GM06990 (cell line): Measurements from ENCODE around the gene CSTF2T.

Source experiments
- DNase-seq: peaks from one replicate; pipeline ENCODE4 v3.0.0-alpha.2; 2011; ENCODE audit not compliant: insufficient read length; ENCODE audit errors: extremely low read depth
- H3K27me3 ChIP-seq: replicated peaks from 2 replicates; pipeline ENCODE4 v1.6.0; 2011; ENCODE audit warnings: low read length; ENCODE audit not compliant: control insufficient read depth, insufficient read depth
- H3K36me3 ChIP-seq: 2 replicates; pipeline ENCODE4 v1.5.1; 2011; ENCODE audit warnings: low read length; ENCODE audit not compliant: control insufficient read depth, insufficient read depth
- H3K4me3 ChIP-seq: replicated peaks from 2 replicates; pipeline ENCODE4 v1.5.1; 2011; ENCODE audit warnings: low read depth, mild to moderate bottlenecking, control low read depth, low read length
- CTCF ChIP-seq: IDR thresholded peaks from 2 replicates; pipeline ENCODE4 v1.5.1; 2011; ENCODE audit warnings: low read length, control low read depth, mild to moderate bottlenecking, inconsistent platforms; ENCODE audit not compliant: insufficient read depth, poor library complexity, severe bottlenecking

CSTF2T gene

GRCh38 chr10:51685768-51686167 is 13.6 kb downstream of the CSTF2T start:
- Histone ChIP-seq H3K36me3 (no peaks in the 10 kb centered on the region), H3K4me3 (no peak overlapping the region), H3K27me3 (no peaks in the 10 kb centered on the region)
- no peak for DNase-seq
- TF ChIP-seq CTCF = no peak

GRCh38 chr10:51683031-51683691 is 16.2 kb downstream of the CSTF2T start:
- H3K36me3 ChIP-seq = no peaks in the 10 kb centered on the region
- DNase-seq = no peak
- no peak for TF ChIP-seq CTCF
- H3K27me3 ChIP-seq = no peaks in the 10 kb centered on the region
- no peak overlapping the region for H3K4me3 ChIP-seq

- TF ChIP-seq CTCF = no peak
- Histone ChIP-seq H3K36me3 (no peaks in the 10 kb centered on the region), H3K4me3 (no peak overlapping the region), H3K27me3 (no peaks in the 10 kb centered on the region)
- DNase-seq = no peak
Measured at GRCh38 chr10:51679841-51680240, 19.6 kb downstream of the CSTF2T start.

- no peak for TF ChIP-seq CTCF
- DNase-seq = no peak
Measured at GRCh38 chr10:51675088-51675487, 24.3 kb downstream of the CSTF2T start.

GRCh38 chr10:51672039-51672535 is 27.3 kb downstream of the CSTF2T start:
- DNase-seq = no peak
- no peaks in the 10 kb centered on the region for H3K36me3 ChIP-seq
- no peaks in the 10 kb centered on the region for H3K27me3 ChIP-seq
- no peak for TF ChIP-seq CTCF
- H3K4me3 ChIP-seq = no peak overlapping the region

More at GRCh38 chr10:51675088-51675487, 24.3 kb downstream of the CSTF2T start:
- H3K36me3 ChIP-seq = no peaks in the 10 kb centered on the region
- H3K27me3 ChIP-seq = no peaks in the 10 kb centered on the region
- no peak overlapping the region for H3K4me3 ChIP-seq
